ENCODE measurements around the gene WRNIP1.
"Not testable (repeated sequence)": the region's sequence is repeated elsewhere in the genome, so short reads cannot be mapped to it uniquely, and the experiment has no call there.

Gene WRNIP1

DNA sequence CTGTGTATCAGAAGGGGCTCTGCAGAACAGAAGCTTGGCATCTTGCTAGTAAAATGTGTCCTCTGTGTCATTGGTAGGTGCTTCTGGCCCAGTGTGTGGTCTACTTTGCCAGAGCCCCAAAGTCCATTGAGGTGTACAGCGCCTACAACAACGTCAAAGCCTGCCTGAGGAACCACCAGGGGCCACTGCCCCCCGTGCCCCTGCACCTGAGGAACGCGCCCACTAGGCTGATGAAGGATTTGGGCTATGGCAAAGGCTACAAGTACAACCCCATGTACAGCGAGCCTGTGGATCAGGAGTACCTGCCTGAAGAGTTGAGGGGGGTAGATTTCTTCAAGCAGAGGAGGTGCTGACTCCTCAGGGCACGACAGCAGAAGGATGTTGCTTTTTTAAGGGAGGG, 19.7 kb downstream of the WRNIP1 start:
- DNase-seq (ENCODE audit: low read depth), result no peak

DNA sequence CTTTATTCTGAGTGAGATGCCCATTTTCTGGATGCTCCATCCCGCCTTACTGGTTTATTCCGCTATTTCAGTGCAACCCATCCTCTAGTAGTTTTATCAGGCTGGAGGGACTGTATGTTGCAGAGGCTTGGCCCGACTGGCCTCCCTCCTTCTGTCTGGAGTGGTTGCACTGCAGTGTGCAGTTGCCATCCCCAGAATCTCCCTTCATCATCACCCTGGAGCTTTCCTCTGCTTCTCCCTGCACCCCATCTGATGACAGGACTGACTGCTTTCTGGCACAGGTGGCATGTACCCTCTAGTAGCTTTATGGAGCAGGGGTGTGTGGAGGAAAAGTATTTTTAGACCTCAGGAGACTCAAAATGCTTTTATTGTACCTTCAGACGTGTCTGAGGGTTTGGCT, 21.1 kb downstream of the WRNIP1 start:
- no peak for DNase-seq (ENCODE audit: low read depth)

DNA sequence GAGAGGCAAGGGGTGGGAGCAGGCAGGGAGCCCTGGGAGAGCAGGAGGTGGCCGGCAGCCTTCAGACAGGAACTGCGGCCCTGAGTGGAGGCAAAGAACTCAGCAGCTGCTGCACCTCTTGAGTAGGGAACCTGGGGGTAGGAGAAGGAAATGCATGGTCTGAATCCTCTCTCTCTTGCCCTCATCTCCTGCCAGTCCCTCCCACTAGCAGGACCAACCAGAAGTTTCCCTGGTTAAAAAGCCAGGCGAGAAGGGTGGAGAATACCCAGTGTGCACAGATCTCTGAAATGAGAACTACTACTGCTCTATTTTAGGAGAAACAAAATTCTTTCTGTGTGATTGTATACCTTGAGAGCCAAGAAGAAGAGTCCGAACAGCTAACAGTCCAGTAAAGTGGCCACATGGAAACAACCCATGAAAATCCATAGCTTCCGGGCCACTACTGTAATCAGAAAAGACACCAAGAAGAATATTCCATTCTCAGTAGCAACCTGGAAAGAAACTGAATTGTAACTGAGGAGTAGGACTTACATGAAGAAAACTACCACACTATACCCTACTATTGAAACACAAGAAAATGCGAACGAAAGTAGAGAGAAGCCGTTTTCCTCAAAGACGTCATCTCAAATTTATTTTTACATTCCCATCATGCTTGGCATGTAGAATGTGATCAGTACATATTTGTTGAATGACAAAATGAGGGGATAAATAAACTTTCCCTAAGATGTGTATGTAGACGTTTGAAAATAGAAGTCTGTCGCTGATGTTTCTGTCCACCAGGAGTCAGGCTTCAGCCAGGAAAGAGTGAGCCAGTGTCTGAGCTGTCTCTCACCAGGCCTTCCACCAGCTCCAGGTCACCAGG, 25.6 kb downstream of the WRNIP1 start:
- no peak for DNase-seq (ENCODE audit: low read depth)

DNA sequence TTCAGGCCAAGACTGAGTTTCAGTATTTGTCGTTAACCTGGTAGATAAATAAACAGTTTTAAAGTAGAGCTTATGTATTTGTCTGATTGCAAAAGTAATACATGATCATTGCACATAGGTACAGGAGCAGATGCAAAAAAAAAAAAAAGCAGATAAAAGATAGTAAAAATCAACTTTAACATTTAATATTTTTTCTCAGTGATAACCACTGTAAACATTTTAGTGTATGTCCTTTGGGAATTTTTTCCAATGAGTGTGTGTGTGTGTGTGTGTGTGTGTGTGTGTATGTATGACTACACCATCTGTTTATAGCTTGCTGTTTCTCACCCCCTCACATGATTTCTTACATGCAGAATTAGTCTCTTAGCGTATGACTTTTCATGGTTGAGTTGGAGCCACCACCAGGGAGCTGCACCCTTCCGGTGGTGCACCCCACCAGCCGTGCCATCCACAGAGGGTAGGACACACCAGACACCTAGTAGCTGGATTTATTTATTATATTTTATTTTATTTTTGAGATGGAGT, 26.3 kb downstream of the WRNIP1 start:
- no peak for DNase-seq (ENCODE audit: low read depth)

DNA sequence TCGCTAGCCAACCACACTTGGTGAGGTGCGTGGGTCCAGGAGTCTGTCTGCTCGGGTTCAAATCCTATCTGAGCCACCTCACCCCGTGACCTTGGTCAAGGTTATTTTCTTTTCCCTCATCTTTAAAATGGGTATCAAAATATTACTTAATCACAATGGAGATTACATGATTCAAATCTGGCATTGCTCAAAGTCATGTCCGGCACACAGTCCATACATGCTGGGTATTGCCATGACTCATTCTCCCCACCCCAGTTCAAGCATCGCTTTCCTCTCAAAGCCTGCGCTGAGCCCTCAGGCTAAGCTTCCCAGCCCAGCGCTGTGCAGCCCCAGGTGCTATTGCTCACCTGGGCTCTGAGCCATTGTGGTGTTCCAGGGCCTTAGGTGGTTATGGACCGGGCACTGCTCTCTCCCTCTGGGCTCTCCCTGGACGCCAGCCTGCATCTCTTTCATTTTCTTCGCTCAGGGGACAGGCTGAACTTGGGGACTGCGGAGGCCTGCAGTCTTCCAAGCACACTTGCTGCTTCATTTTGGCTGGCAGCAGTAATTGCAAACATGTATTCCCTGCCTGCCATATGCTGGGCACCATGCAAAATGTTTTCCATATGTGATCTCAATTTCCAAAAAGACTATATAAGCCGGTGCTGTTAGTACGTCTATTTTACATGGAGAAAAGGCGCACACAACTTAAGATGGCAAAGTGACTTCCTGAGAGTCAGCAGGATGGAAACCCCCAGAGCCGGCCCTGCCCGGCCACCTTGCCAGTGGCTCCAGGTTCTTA, 27.3 kb downstream of the WRNIP1 start:
- no peak for DNase-seq (ENCODE audit: low read depth)

DNA sequence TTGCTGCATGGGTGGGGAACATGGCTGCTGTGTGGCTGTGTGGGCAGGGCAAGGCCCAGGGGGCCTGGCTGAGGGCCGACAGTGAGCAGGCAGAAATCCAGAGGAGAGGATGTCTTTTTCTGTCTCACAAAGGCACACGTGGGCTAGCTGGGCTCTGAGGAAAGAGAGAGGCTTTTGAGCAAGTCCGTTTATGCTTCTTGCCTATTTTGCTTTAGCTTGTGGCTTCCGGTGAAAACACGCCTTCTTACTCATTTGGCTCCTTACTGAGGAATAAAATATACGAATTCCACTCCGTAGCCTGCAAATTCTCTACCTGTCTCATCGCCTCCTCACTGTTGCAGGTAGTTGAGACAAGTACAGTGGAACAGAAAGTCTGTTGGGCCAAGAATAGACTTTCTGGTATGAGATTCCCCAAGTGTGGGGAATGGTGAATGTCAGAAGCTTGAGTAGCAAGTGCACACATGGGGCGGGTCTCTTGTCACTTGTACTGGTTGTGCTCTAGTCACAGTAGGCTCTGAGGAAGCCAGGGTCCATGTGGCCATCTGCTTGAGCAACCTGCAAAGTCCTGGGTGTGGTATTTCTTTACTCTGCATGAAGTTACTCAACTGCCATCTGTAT, 28.4 kb downstream of the WRNIP1 start:
- no peak for DNase-seq (ENCODE audit: low read depth)

DNA sequence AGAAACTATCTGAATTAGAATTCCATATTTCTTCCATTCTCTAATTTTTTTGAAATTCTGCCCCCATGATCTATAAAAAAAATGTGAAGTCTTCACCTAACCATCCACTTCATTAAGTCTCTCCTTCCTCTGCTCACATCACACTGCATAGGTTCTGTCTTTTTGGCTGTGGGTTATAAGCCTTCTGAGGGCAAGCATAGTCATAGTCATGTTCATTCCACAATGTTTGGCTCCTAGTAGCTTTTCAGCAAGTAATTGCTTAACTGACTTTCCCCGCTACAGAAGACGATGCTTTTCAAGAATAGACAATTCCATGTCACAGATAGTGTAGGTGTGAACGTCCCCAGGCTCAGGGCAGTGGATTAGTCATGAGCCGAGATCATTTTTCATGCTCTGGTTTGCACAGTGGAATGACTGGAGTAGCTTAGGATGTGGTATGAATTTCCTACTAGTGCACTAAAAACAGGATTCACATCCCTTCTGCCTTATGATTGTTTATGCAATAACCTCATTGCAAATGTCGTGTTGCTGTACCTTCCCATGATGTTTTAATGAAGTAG, 29.1 kb downstream of the WRNIP1 start:
- no peak for DNase-seq (ENCODE audit: low read depth)

DNA sequence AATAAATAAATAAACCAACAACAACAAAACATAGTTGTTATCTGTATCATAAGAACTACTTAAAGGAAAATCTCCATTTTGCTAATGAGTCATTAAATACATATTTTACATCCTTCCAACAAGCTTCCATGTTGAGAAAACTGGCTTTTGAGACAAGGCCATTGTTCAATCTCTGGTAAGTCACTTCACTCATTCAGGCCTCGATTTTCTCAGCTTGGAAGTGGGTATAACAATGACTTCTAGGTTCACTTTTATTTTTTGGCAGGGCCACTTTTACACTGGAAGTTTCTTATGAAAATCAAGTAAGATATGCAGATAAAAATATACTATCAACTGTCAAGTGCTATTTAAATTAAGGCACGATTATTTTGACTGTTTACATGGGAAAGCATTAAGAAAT, 30.0 kb downstream of the WRNIP1 start:
- no peak for DNase-seq (ENCODE audit: low read depth)

DNA sequence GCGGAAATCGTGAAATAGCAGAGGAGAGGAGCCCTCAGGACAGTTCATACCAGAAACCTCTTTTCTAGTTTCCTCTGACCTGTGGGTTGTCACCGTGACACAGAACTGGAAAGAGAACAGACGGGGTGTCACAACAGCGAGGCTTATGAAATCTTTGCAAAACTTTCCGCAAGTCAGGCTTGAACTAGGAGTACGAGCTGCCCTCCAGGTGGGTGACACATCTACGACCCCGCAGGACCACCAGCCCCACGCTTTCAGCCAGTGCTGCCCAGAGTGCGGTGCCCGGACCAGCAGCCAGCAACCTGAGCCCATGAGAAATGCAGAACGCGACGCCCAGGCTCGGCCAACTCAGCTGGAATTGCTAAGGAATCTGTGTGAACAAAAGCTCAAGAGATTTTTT, 30.8 kb downstream of the WRNIP1 start:
- DNase-seq (ENCODE audit: low read depth), result no peak

DNA sequence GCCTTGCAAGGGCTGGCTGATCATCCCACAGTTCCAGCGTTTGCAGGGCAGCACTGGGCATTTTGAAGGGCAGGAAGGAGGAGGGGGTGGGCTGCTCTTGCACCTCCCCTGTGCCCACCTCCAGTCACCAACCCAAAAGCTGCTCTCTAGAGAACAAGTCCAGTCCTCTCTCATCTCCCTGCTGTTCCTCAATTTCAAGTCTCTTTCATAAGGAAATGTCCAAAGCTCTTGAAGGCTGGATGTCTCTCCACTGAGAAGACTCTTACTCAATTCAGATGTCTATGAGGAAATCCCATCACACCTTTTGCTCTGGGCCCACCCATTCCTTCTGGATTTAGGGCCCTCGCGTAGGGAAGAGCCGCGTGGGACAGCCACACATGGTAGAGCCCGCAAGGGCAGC, 31.7 kb downstream of the WRNIP1 start:
- no peak for DNase-seq (ENCODE audit: low read depth)

DNA sequence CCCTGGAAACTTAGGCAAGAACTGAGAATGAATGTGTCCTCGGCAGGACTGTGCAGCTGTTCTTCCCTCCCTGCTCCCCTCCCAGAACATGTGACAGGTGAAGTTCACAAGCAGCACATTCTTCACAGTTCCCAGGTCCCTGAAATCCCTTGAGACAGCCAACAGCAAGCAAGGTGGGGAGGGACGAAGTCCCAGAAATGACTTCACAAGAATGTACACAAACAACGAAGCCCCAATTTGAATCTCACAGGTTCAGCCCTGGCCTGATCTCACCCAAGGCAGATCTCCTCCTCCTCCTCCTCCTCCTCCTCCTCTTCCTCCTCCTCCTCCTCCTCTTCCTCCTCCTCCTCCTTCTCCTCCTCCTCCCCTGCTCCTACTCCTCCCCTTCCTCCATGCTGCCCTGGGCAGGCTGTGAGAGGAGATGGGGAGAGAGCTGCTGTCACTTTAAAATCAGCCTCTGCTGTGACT, 32.4 kb downstream of the WRNIP1 start:
- no peak for DNase-seq (ENCODE audit: low read depth)

DNA sequence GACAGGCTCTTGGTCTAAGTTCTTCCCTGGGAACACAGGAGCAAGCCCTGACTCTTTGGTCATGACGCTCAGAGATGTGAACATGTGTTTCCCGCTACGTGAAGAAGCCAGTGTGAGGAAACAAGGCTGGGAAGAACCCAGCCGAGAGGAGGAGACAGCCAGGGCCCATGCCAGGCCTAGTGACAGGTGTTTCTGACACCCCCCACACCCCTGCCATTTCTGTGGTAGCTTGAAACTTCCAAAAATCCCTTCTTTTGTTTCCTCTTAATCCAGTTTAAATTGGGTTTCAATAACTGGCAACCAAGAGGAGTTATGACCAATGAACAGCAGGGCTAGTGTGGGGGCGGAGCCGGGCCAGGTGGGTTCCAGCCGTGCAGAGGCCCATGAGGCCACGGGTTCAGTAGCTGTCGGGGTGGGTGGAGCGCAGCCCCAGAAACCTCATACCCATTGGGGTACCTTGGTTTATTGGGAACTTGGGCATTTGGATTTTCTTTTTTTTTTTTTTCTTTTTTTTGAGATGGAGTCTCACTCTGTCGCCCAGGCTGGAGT, 33.5 kb downstream of the WRNIP1 start:
- no peak for DNase-seq (ENCODE audit: low read depth)

DNA sequence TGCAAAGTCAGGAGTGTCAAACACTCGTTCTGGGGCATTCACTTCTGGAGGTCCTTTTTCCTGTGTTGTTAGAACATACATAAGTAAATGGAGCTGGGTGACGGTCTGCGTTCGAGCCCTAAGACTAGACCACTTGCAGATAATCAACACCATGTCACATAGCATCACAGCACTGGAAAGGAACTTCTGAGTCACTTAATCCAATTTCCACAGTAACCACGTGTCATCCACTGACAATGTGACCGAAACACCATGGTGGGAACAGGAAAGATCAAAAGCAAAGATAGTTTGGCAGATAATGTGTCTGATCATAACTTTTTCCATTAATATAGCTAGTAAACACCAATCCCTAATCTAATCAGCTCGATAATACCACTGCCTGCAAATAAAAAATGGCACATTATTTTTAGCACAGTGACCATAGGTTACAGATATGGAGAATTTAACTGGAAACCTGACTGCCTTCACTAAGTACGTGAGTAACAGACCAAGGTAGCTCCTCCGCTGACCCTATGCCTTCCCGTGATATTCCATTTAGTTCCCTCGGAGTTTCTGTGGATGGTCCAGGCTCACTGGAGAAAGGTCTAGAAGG, 34.8 kb downstream of the WRNIP1 start:
- no peak for DNase-seq (ENCODE audit: low read depth)

DNA sequence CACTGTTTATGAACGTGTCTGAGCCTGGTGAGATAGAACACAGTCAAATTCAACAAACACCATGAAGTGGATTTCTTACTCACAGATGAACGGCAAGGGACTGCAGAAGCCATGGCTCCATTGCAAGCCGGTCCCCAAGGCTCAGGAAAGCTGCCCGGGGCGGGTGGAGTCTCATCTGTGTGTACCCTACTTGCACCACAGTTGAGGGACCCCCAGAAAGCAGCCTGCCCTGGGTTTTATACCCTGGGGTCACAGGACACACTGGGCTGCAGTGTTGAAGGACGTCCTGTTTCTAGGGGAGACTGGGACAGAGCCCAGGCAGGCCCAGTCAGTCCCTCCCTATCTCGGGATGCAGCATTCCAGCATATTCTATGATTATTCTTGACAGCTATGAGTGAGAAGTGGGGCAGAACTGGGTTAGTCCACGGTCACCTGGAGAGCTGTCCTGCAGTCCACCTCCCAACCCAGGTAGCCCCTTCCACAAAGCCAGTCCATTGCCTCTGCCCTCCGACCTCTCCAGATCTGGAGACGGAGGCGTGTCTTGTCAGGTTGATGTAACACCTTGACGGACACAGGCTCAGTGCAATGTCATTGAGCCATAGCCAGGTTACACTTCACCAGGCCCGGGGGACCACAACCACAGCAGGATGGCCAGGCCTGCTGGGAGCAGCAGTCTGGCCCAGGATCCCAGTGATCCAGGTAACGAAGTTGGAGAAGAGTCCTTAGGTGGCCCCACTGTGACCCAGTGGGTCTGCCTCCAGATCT, 35.5 kb downstream of the WRNIP1 start:
- no peak for DNase-seq (ENCODE audit: low read depth)

DNA sequence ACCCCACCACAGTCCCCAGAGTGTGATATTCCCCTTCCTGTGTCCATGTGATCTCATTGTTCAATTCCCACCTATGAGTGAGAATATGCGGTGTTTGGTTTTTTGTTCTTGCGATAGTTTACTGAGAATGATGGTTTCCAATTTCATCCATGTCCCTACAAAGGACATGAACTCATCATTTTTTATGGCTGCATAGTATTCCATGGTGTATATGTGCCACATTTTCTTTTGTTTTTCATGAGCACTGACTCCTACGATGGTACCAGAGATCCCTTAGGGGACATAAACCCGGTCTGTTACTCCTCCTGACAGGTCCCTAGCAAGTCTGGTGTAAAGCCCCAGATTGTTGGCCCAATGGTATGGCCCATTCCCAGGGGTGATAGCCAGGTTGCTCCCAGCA, 36.5 kb downstream of the WRNIP1 start:
- DNase-seq (ENCODE audit: low read depth), result not testable (repeated sequence)

DNA sequence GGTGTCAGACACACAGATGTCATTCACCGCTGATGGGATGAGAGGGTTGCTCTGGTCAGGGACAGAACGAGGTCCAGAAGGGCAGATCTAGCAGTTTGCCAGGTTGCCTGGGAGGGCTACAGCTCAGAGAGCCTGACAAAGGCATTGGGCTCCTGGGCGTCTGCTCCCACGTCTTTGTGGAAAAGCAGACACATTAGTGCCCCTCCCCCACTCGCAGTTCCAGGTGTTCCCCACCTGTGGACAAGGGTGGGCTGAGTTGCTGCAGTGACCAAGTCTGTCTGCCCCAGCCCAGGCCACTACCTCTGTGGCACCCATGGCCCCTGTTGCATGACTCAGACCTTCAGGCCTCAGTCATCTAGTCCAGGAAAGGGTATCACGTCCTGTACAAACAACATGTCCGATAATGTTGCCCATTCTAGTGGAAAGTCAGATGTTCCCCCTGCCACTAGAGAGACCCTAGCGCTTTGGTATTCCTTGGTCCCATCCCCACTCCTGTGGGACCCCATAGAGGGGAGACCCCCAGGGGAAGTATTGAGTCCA, 37.4 kb downstream of the WRNIP1 start:
- no peak for DNase-seq (ENCODE audit: low read depth)

DNA sequence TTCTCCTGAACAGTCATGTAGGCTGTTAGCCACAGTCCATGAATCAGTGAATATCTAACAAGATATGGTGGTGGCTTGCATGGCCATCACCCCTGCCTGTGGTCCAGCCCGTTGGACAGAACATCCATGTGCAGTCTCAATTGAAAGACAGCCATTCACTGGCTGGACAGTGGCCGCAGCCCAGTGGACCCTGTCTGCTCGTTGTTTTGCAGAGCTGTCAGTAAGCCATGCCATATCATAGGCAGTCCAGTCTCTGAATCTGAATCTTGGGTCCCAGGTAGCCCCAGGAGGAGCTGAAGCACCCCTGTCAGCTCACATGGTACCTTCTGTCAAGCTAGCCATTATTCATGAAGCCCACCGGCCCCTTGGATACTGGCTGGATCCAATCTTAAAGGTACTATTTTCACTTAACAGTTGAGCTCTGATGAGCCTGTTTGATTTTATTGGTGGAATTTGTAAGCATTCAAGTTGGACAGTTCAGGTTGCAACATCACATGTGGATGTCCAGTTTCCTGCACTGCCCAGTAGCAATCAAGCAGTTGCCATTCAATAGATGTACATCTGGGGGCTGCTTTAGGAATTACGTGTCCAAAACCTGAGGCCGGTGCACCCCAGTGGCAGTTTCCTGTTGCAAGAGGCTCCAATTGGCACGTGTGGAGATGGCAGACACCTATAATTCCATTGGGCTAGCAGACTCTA, 38.7 kb downstream of the WRNIP1 start:
- no peak for DNase-seq (ENCODE audit: low read depth)

DNA sequence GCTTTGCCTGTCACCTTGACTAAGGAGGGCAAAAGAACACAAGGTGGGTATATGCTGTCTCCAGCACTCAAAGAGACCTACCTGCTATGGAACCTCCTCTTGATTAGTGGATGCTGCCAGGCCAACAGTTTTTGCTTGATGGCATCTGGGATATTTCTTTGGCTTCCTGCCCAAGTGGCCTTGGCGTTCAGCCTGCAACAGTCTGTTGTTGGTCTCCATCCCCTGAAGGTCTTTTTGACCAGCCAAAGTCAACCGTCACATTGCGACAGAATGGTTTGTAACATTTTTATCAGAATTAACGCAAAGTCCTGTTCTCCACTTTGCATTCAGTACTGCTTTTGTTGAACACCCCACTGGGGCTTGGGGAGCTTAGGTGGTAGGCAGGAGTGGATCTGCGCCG, 39.3 kb downstream of the WRNIP1 start:
- DNase-seq (ENCODE audit: low read depth), result no peak

DNA sequence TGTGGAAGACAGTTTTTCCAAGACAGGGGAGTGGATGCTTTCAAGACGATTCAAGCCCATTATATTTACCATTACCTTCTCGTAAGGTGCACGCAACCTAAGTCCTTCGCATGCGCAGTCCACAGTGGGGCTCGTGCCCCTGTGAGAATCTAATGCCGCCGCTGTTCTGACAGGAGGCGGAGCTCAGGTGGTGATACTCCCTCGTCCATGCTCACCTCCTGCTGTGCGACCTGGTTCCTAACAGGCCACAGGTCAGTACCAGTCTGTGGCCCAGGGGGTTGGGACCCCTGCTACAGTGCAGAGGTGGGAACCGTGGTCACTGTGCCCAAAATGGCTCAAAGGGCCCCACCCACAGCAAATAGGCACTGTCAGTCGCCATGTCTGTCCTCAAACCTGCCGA, 39.8 kb downstream of the WRNIP1 start:
- no peak for DNase-seq (ENCODE audit: low read depth)

DNA sequence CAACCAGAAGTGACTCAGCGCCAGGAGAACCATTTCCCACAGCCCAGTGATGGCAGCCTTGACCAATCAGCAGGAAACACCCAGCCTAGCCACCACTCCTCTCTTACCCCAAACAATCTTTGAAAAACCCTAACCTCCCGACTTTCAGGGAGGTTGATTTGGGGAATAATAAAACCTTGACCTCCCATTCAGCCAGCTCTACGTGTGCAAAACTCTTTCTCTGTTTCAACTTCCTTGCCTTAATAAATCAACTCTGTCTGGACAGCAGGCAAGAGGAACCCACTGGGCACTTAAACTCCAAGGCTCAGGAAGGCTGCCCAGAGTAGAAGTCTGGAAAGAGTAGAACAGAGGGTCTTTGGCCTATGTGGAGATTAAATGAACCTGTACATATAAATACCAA, 41.5 kb downstream of the WRNIP1 start:
- DNase-seq (ENCODE audit: low read depth), result no peak
